Ishikawa (cell line): ENCODE results near the gene AKAP14.

Source experiments
- EP300 ChIP-seq: IDR thresholded peaks from 2 replicates; pipeline ENCODE4 v1.6.1; 2012; ENCODE audit warnings: borderline replicate concordance
- RAD21 ChIP-seq: IDR thresholded peaks from 2 replicates; pipeline ENCODE4 v1.6.1; 2012; ENCODE audit warnings: low read depth
- TEAD4 ChIP-seq: IDR thresholded peaks from 2 replicates; pipeline ENCODE4 v1.6.1; 2012

DNA sequence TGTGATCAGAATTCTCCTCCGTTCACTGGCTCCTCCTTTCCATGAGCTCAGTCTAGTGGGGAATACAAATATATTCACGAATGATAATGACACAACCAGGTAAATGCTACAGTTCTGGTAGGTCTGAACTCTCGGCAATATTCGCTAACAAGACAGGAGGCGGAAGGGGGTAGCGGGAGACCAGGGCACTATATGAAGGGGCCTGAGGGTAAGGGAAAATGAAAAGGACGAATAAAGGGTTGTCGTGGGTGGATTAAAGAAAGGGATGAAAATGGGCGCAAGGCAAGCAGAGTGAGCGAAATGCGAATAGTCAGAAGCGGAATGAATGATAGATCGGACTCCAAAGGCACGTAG is 47.1 kb downstream of the AKAP14 start:
- TF ChIP-seq EP300 (no peak), RAD21 (no peak), TEAD4 (no peak)
